Measurements from ENCODE around the gene TFIP11. TPM values are rescaled to one million over a fixed set of nuclear protein-coding genes. Genes with fewer than 3 reads are reported as not detected.
A peak's percentile ranks its signal among the peaks of the same experiment; 100 is the strongest.

Gene TFIP11
- total and polyA plus RNA-seq, 10 of the 15 experiments (the other 5 are each of a cell fraction or from before 2014, with no cell fraction given): 14.2 to 43.3 (median 31.9) TPM

GRCh38 chr22:26483043-26483438, 29.2 kb downstream of the TFIP11 start (continued):
- TF ChIP-seq HSF1 (IDR thresholded peaks at IDR 0.05; ENCODE audit: low read depth, low read length) (no peak), REST (IDR thresholded peaks at IDR 0.05; ENCODE audit: low read depth, low read length) (peak; percentile 68; the same call in 1 of the 2 replicates), FOXM1 (IDR thresholded peaks at IDR 0.05; ENCODE audit: low read depth, low read length) (no peak), CBX5 (IDR thresholded peaks at IDR 0.05; ENCODE audit: low read depth) (no peak), BCL3 (IDR thresholded peaks at IDR 0.05; ENCODE audit: borderline replicate concordance, insufficient read depth, low read depth, low read length, poor library complexity, severe bottlenecking) (no peak)

Data from GM12878 (cell line).